Tibial nerve (tissue), 4 donors: ENCODE measurements around the gene GMDS. TPM values are rescaled to one million over a fixed set of nuclear protein-coding genes. Genes with fewer than 3 reads are reported as not detected.

Experiments used
- DNase-seq, 2 donors: peaks; one replicate each; pipeline ENCODE4 v3.0.0-alpha.2; 2019; ENCODE audit warnings: low spot score in 2 of 2
- H3K27ac ChIP-seq, 4 donors: fragments of 200-600 bp; sonication (generic) in 3 of 4; one replicate each; pipeline ENCODE4 v1.5.1; 2017 to 2019; ENCODE audit warnings: mild to moderate bottlenecking in 1 of 4
- H3K27me3 ChIP-seq, 2 donors: fragments of 200-600 bp; sonication (generic) in 1 of 2; one replicate each; pipeline versions ENCODE4 v1.5.1 to v1.6.0; 2017 to 2019
- H3K36me3 ChIP-seq, 3 donors: fragments of 200-600 bp; sonication (generic); one replicate each; pipeline ENCODE4 v1.5.1; 2018 to 2019
- H3K4me1 ChIP-seq, 4 donors: fragments of 200-600 bp; sonication (generic) in 3 of 4; one replicate each; pipeline ENCODE4 v1.5.1; 2017 to 2019
- H3K4me3 ChIP-seq, 4 donors: fragments of 200-600 bp; sonication (generic) in 3 of 4; one replicate each; pipeline ENCODE4 v1.5.1; 2017 to 2019; ENCODE audit warnings: mild to moderate bottlenecking in 1 of 4, moderate library complexity in 1 of 4
- H3K9me3 ChIP-seq, 4 donors: fragments of 200-600 bp; sonication (generic) in 3 of 4; one replicate each; pipeline ENCODE4 v1.5.1; 2017 to 2019
- EP300 ChIP-seq, 2 donors: sonication (generic); formaldehyde crosslinking; IDR thresholded peaks; one replicate each; pipeline ENCODE4 v1.6.1; 2017; ENCODE audit warnings: antibody characterized with exemption in 2 of 2, mild to moderate bottlenecking in 1 of 2
- POLR2A ChIP-seq, 2 donors: fragments of 450-650 bp; IDR thresholded peaks; one replicate each; pipeline ENCODE4 v1.6.1; 2017; ENCODE audit warnings: antibody characterized with exemption in 2 of 2, mild to moderate bottlenecking in 2 of 2, moderate library complexity in 2 of 2
- WGBS, 2 donors: methylation state at CpG; one replicate each; pipeline ENCODE4 v1.1.5; 2018; 5-methylcytosine and 5-hydroxymethylcytosine counted together
- total RNA-seq, 4 donors: library from RNA; depleted of rRNA; stranded (reverse); fragments of >200 nt; gene quantifications; one replicate each; pipeline ENCODE4 v1.1.0, GENCODE V29; 2016
- TF ChIP-seq, protein P1 (sequence below), 5 experiments: fragments of 200-600 bp in 3 of 5; fragments of 450-650 bp in 2 of 5; sonication (generic) in 3 of 5; IDR thresholded peaks; one replicate each; pipeline ENCODE4 v1.5.1; 2016 to 2019; ENCODE audit warnings: antibody characterized with exemption in 5 of 5, mild to moderate bottlenecking in 3 of 5, moderate library complexity in 2 of 5

Gene GMDS
- total RNA-seq, 4 donors from 2014 or later: 14.9 to 46.5 (median 32.8) TPM

GRCh38 chr6:1933292-1933691 lies 312.1 kb downstream of the GMDS start:
- Histone ChIP-seq H3K27me3 (no peaks in the 10 kb centered on the region), H3K36me3 (peaks cover 0 to 3% (median 0%) of the 10 kb centered on the region in 3 donors), H3K9me3 (peaks cover 0 to 3% (median 0%) of the 10 kb centered on the region in 4 donors), H3K4me1 (peaks cover 0 to 9% (median 0%) of the 10 kb centered on the region in 4 donors), H3K4me3 (no peak overlapping the region), H3K27ac (no peak overlapping the region)
- DNase-seq: no peak
- WGBS, 2 donors: 94 to 96% methylated on average over 4 of the region's 4 CpGs
- TF ChIP-seq POLR2A (IDR thresholded peaks at IDR 0.05): no peak
- TF ChIP-seq, protein P1, sequence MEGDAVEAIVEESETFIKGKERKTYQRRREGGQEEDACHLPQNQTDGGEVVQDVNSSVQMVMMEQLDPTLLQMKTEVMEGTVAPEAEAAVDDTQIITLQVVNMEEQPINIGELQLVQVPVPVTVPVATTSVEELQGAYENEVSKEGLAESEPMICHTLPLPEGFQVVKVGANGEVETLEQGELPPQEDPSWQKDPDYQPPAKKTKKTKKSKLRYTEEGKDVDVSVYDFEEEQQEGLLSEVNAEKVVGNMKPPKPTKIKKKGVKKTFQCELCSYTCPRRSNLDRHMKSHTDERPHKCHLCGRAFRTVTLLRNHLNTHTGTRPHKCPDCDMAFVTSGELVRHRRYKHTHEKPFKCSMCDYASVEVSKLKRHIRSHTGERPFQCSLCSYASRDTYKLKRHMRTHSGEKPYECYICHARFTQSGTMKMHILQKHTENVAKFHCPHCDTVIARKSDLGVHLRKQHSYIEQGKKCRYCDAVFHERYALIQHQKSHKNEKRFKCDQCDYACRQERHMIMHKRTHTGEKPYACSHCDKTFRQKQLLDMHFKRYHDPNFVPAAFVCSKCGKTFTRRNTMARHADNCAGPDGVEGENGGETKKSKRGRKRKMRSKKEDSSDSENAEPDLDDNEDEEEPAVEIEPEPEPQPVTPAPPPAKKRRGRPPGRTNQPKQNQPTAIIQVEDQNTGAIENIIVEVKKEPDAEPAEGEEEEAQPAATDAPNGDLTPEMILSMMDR (IDR thresholded peaks at IDR 0.05): no peak
- no peak for TF ChIP-seq EP300 (IDR thresholded peaks at IDR 0.05)

DNA sequence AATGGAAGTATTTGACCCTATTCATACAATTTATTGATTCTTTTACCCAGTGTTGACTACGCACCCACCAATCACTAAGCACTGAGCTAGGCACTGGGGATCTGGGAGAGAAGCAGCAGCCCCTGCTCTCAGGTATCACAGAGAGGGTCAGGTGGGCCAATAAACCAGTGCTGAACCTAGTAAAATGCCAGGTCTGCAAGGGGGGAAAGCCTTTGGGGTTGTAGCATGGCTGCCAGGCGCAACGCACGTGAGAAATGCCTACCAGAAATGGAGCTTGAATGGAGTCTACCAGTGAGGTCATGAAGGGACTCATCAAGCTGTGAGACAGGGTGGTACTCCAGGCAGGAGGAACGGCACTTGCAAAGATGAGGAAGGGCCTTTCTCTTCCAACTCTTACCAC lies 313.6 kb downstream of the GMDS start:
- peaks cover 0 to 9% (median 0%) of the 10 kb centered on the region in 4 donors for H3K4me1 ChIP-seq
- no peak for DNase-seq
- 94% methylated on average over 5 of the region's 5 CpGs for WGBS, 2 donors
- H3K36me3 ChIP-seq: peaks cover 0 to 3% (median 0%) of the 10 kb centered on the region in 3 donors
- peaks cover 0 to 3% (median 0%) of the 10 kb centered on the region in 4 donors for H3K9me3 ChIP-seq
- H3K4me3 ChIP-seq: no peak overlapping the region
- TF ChIP-seq, protein P1 (IDR thresholded peaks at IDR 0.05): no peak
- TF ChIP-seq EP300 (IDR thresholded peaks at IDR 0.05): no peak
- no peak for TF ChIP-seq POLR2A (IDR thresholded peaks at IDR 0.05)
- no peak overlapping the region for H3K27ac ChIP-seq
- H3K27me3 ChIP-seq: no peaks in the 10 kb centered on the region

- H3K27me3 ChIP-seq: no peaks in the 10 kb centered on the region
- no peak for DNase-seq
- H3K4me3 ChIP-seq: no peak overlapping the region
- H3K4me1 ChIP-seq: peaks cover 0 to 9% (median 0%) of the 10 kb centered on the region in 4 donors
- no peak overlapping the region for H3K27ac ChIP-seq
- 23% methylated on average over 2 of the region's 2 CpGs for WGBS, 2 donors
- no peak for TF ChIP-seq EP300 (IDR thresholded peaks at IDR 0.05)
- TF ChIP-seq, protein P1 (IDR thresholded peaks at IDR 0.05): no peak
- TF ChIP-seq POLR2A (IDR thresholded peaks at IDR 0.05): no peak
- peaks cover 0 to 3% (median 0%) of the 10 kb centered on the region in 3 donors for H3K36me3 ChIP-seq
- peaks cover 0 to 2% (median 0%) of the 10 kb centered on the region in 4 donors for H3K9me3 ChIP-seq
These were observed 315.0 kb downstream of the GMDS start for GRCh38 chr6:1930356-1930755.

DNA sequence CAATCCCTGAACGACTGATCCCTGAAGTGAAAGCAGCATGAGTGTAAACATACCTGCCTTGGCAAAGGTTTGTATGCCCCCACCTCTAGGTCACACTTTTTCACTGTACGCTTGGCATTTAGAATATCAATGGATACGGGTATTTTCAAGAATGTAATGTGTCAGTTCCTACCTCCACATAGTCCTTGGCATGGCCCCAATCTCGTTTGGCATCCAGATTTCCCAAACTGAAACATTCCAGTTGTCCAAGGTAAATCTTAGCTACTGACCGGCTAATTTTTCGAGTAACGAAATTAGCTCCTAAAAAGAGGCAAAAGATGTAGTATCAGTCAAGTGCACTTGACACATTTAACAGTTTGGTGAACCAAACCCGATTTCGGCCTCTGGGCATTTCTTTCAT lies 315.5 kb downstream of the GMDS start:
- no peak overlapping the region for H3K4me3 ChIP-seq
- no peak for DNase-seq
- H3K27ac ChIP-seq: no peak overlapping the region
- peaks cover 0 to 3% (median 0%) of the 10 kb centered on the region in 3 donors for H3K36me3 ChIP-seq
- TF ChIP-seq, protein P1 (IDR thresholded peaks at IDR 0.05): no peak
- no peak for TF ChIP-seq EP300 (IDR thresholded peaks at IDR 0.05)
- no peak for TF ChIP-seq POLR2A (IDR thresholded peaks at IDR 0.05)
- H3K4me1 ChIP-seq: peaks cover 0 to 9% (median 0%) of the 10 kb centered on the region in 4 donors
- no peaks in the 10 kb centered on the region for H3K27me3 ChIP-seq
- WGBS, 2 donors: 82% methylated on average over 9 of the region's 9 CpGs
- no peaks in the 10 kb centered on the region for H3K9me3 ChIP-seq

- Histone ChIP-seq H3K4me1 (peaks cover 0 to 9% (median 0%) of the 10 kb centered on the region in 4 donors), H3K9me3 (no peaks in the 10 kb centered on the region), H3K27ac (no peak overlapping the region), H3K27me3 (no peaks in the 10 kb centered on the region), H3K36me3 (peaks cover 0 to 8% (median 0%) of the 10 kb centered on the region in 3 donors), H3K4me3 (no peak overlapping the region)
- TF ChIP-seq, protein P1 (IDR thresholded peaks at IDR 0.05): no peak
- TF ChIP-seq EP300 (IDR thresholded peaks at IDR 0.05) (no peak), POLR2A (IDR thresholded peaks at IDR 0.05) (no peak)
- no peak for DNase-seq
- 87 to 88% methylated on average over 10 of the region's 10 CpGs for WGBS, 2 donors
These were observed 319.5 kb downstream of the GMDS start for GRCh38 chr6:1925743-1926430.
